Heart left ventricle (tissue), 16 donors: ENCODE results near the gene ZNF598. TPM values are rescaled to one million over a fixed set of nuclear protein-coding genes. Genes with fewer than 3 reads are reported as not detected.
A peak's percentile ranks its signal among the peaks of the same experiment; 100 is the strongest.

ENCODE experiments used
- ATAC-seq, 4 donors: fragments of 200-7000 bp; cut with Tn5 transposase; one replicate each; pipeline ENCODE4 v1.9.1; 2020 to 2022; ENCODE audit warnings: moderate library complexity in 4 of 4, mild to moderate bottlenecking in 3 of 4, moderate number of reproducible peaks in 1 of 4
- DNase-seq, 5 donors: peaks; one replicate each; pipeline ENCODE4 v3.0.0-alpha.2; 2020
- H3K27ac ChIP-seq, 12 donors: fragments of 200-600 bp; sonication (generic) in 4 of 12; one replicate each; pipeline versions ENCODE4 v1.5.0 to v1.8.0; 2016 to 2022; ENCODE audit warnings: mild to moderate bottlenecking in 2 of 12
- H3K27me3 ChIP-seq, 9 donors: fragments of 200-600 bp; sonication (generic) in 2 of 9; one replicate each; pipeline versions ENCODE4 v1.5.1 to v1.8.0; 2016 to 2022; ENCODE audit warnings: mild to moderate bottlenecking in 3 of 9
- H3K36me3 ChIP-seq, 9 donors: fragments of 200-600 bp; sonication (generic) in 2 of 9; one replicate each; pipeline versions ENCODE4 v1.5.0 to v1.8.0; 2018 to 2022; ENCODE audit warnings: mild to moderate bottlenecking in 2 of 9
- H3K4me1 ChIP-seq, 12 donors: fragments of 200-600 bp; sonication (generic) in 4 of 12; one replicate each; pipeline versions ENCODE4 v1.5.0 to v1.8.0; 2016 to 2022; ENCODE audit warnings: mild to moderate bottlenecking in 3 of 12
- H3K4me3 ChIP-seq, 12 donors: fragments of 200-600 bp; sonication (generic) in 4 of 12; one replicate each; pipeline versions ENCODE4 v1.5.0 to v1.8.0; 2017 to 2022; ENCODE audit warnings: mild to moderate bottlenecking in 9 of 12, moderate library complexity in 4 of 12
- H3K9me3 ChIP-seq, 12 donors: fragments of 200-600 bp; sonication (generic) in 4 of 12; one replicate each; pipeline versions ENCODE4 v1.5.0 to v1.8.0; 2016 to 2022; ENCODE audit warnings: mild to moderate bottlenecking in 1 of 12
- CTCF ChIP-seq, 12 donors: fragments of 200-600 bp; sonication (generic) in 4 of 12; IDR thresholded peaks; one replicate each; pipeline versions ENCODE4 v1.5.0 to v1.8.0; 2018 to 2022; ENCODE audit warnings: antibody characterized with exemption in 12 of 12, mild to moderate bottlenecking in 5 of 12
- POLR2A ChIP-seq, 2 donors: fragments of 450-650 bp; IDR thresholded peaks; one replicate each; pipeline ENCODE4 v1.6.1; 2017; ENCODE audit warnings: antibody characterized with exemption in 2 of 2, mild to moderate bottlenecking in 2 of 2, moderate library complexity in 2 of 2
- WGBS, 4 donors: extraction: QIAGEN DNeasy Blood & Tissue Kit in 2 of 4; methylation state at CpG; one replicate each; pipeline versions ENCODE4 v1.1.5 to v1.1.7; 2013 to 2018; 5-methylcytosine and 5-hydroxymethylcytosine counted together
- intact Hi-C, 10 donors: fragments of 100-400 bp; cut with DNase I; formaldehyde crosslinking; loops; one replicate each; pipeline versions ENCODE4 v1.11.1 to v1.14.2; 2022
- polyA plus RNA-seq, 2 donors: library from polyadenylated mRNA; stranded (reverse); fragments of 200-250 nt; gene quantifications; one replicate each; pipeline ENCODE4 v1.2.3, GENCODE V29; 2013
- total RNA-seq, 9 donors: library from RNA; depleted of rRNA in 2 of 9; stranded (reverse); fragments of >200 nt in 2 of 9; fragmentation: NEBNext Ultra II Directional in 3 of 9; extraction: Animal tissue kit (Norgen Biotek cat#: 25700) in 3 of 9; gene quantifications; one replicate each; pipeline versions ENCODE4 v1.1.0 to v1.2.4, GENCODE V29; 2016 to 2023
- donor health status: ischemic (EF 13 %, LVEDD 7.1; RV severe dilation, severe dysfunction).
- donor health status: healthy with polysubstance abuse.
- donor health status: DM: no; HTN: yes; CAD: no.
- donor health status: DM: no; HTN: no; CAD: no.
- donor health status: ischemic (EF 25% LVEDD 6.9; RV normal size, moderate dysfunction).
- donor health status: ischemic (EF 25% LVEDD 5.7; RV mildly dilated, moderate dysfunction).
- donor health status: healthy.
- donor health status: DM: yes; HTN: yes; CAD: no.
- donor health status: ischemic (EF 35%, LVEDD 5.7; RV mildly dilated, moderate dysfunction).
- donor health status: nonischemic (EF 11% LVEDD 7.7; RV severe dilation, severe dysfunction).
- donor health status: DM: yes; HTN: yes; CAD: no.
- donor health status: PGD.
- donor health status: ischemic (EF 29% LVEDD 5.4; RV normal size, mild dysfunction).
- donor health status: nonischemic (EF 23%, LVEDD 6.1; RV moderate dilation, normal function).

Gene ZNF598
- total and polyA plus RNA-seq, 11 donors: 9.4 to 47.4 (median 17.0) TPM

- H3K4me3 ChIP-seq: peak overlapping the region; percentile 69 to 100 (median 94)
- peaks cover 20 to 60% (median 43%) of the 10 kb centered on the region in 12 donors for H3K4me1 ChIP-seq
- no peaks in the 10 kb centered on the region for H3K36me3 ChIP-seq
- ATAC-seq: peak in 2 of 4 donors; percentile 2 to 15
- peak overlapping the region; percentile 58 to 94 (median 88) for H3K27ac ChIP-seq
- no peaks in the 10 kb centered on the region for H3K9me3 ChIP-seq
- 0 to 1% (median 0%) methylated on average over 1 to 55 of the region's 55 CpGs for WGBS, 4 donors
- DNase-seq: peak in 2 of 5 donors; percentile 33 to 34
- intact Hi-C loops: loop anchor here in 2 of 10 donors (2.0 to 10.0 kb wide), 3 partner anchors 24 to 496 kb away; partner anchors contain the start of genes GFER (in 1 of the 2) and TRAF7 (in 1 of the 2)
- no peak for TF ChIP-seq CTCF (IDR thresholded peaks at IDR 0.05)
- TF ChIP-seq POLR2A (IDR thresholded peaks at IDR 0.05): no peak
- H3K27me3 ChIP-seq: no peaks in the 10 kb centered on the region
Observed at GRCh38 chr16:2009164-2009711, 383 bp downstream of the ZNF598 start.

GRCh38 chr16:2008631-2009163, 924 bp downstream of the ZNF598 start:
- Histone ChIP-seq H3K4me1 (peaks cover 20 to 66% (median 48%) of the 10 kb centered on the region in 12 donors), H3K4me3 (peak overlapping the region; percentile 69 to 100 (median 94)), H3K27ac (peak overlapping the region; percentile 58 to 94 (median 88)), H3K36me3 (no peaks in the 10 kb centered on the region), H3K9me3 (no peaks in the 10 kb centered on the region), H3K27me3 (no peaks in the 10 kb centered on the region)
- ATAC-seq (no peak), DNase-seq (peak in 2 of 5 donors; percentile 23 to 32)
- intact Hi-C loops: loop anchor here in 2 of 10 donors (2.0 to 10.0 kb wide), 3 partner anchors 24 to 496 kb away; partner anchors contain the start of genes GFER (in 1 of the 2) and TRAF7 (in 1 of the 2)
- no peak for TF ChIP-seq CTCF (IDR thresholded peaks at IDR 0.05)
- no peak for TF ChIP-seq POLR2A (IDR thresholded peaks at IDR 0.05)
- 7 to 17% (median 7%) methylated on average over 16 to 23 of the region's 23 CpGs for WGBS, 4 donors

GRCh38 chr16:2008009-2008526, 1.6 kb downstream of the ZNF598 start:
- intact Hi-C loops: loop anchor here in 2 of 10 donors (2.0 to 10.0 kb wide), 3 partner anchors 23 to 497 kb away; partner anchors contain the start of genes GFER (in 1 of the 2) and TRAF7 (in 1 of the 2)
- no peaks in the 10 kb centered on the region for H3K27me3 ChIP-seq
- DNase-seq: peak in 2 of 5 donors; percentile 24 to 39
- no peaks in the 10 kb centered on the region for H3K9me3 ChIP-seq
- peak overlapping the region in 9 of 12 donors; percentile 69 to 100 (median 97) for H3K4me3 ChIP-seq
- H3K4me1 ChIP-seq: peaks cover 20 to 72% (median 52%) of the 10 kb centered on the region in 12 donors
- peak overlapping the region in 3 of 12 donors; percentile 88 to 89 (median 88) for H3K27ac ChIP-seq
- TF ChIP-seq POLR2A (IDR thresholded peaks at IDR 0.05) (no peak), CTCF (IDR thresholded peaks at IDR 0.05) (no peak)
- peaks cover 0 to 5% (median 2%) of the 10 kb centered on the region in 9 donors for H3K36me3 ChIP-seq
- 48 to 59% (median 53%) methylated on average over 10 to 15 of the region's 15 CpGs for WGBS, 4 donors
- ATAC-seq: no peak
